Stimulated activated CD4-positive, alpha-beta T cell treated with anti-CD3 and anti-CD28 coated beads, Interleukin-2, amount 100 ng/mL, for 48 hours (primary cell): Measurements from ENCODE around the gene EIF4G2.
"Not testable (repeated sequence)": the region's sequence is repeated elsewhere in the genome, so short reads cannot be mapped to it uniquely, and the experiment has no call there.

Source experiments
- DNase-seq, 2 donors: peaks; one replicate each; pipeline ENCODE4 v3.0.0-alpha.2; 2020

EIF4G2 gene

DNA sequence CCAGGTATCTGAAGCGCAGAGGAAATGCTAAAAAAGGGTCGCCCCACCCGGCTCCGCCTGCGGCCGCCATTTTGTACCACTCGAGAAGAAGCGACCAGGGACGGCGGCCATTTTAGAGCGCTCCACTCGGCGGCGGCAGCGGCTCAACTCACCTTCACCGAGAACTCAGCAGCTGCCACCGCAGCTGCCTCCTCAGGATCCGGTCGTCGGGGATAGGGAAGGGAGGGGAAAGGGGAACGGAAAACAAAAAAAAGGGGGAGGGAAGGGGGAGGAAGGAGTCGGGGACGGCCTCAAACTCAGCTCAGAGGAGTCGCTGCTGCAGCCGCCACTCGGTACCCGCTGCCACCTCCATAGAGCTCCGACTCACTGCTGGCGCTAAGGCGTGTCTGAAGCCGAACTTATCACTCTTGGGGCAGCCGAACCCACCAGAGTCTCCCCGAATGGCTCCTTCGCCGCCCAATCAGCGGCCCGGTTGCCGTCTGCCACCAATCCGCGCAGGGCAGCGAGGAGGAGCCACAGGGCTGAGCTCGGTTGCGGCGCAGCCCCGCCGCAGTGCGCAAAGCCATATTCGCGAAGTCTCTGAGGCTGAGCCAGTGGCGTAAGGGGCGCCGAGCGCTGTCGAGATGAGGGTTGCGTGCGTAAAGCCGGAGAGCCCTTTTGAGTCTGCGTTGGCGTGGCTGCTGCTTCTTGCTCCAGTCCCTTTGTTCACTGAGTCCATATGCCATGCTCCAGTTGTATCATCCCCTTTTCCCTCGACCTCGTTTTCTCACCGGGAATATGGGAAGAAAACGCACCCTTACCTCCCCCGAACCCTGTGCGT lies at the start of gene EIF4G2:
TSS of gene EIF4G2 (minus strand) at position 374 of the 820 bp plus-strand sequence.
- peak; percentile 95 to 97 for DNase-seq

DNA sequence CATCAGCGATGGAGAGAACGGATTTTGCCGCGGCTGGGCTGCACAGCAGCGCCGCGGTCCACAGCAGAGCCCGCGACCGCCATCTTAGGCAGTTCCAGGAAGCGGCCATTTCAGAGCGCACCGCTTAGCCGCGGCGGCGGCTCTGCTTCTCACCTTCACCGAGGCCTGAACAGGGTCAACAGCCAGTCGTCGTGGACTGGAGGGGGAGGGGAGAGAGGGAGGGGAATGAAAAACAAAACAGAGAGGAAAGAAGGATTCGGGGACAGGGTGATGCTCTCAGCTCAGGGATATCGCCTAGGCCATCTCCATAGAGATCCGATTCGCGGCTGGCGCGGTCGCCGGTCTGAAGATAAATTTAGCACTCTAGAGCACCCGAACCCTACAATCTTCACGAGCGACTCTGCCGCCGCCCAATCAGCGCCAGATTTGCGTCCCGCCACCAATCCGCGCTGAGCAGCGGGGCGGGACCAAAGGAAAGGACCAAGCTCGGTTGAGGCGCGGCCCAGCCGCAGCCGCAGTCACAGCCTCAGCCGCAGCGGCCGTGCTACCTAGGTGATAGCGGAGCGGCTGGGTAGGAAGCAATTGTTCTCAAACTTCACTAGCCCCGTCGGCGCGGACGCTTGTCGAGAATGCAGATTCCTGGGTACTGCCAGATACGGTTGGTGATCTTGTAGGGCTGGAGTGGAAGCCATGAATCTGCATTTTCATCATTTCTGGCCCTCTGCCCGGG lies 49.1 kb upstream of the EIF4G2 start, which contains the start of gene ZBED5:
TSS of gene ZBED5 (minus strand) at position 345 of the 730 bp plus-strand sequence. CDS start 3,108 bp downstream, outside the sequence.
- DNase-seq, result peak; percentile 90 to 92

DNA sequence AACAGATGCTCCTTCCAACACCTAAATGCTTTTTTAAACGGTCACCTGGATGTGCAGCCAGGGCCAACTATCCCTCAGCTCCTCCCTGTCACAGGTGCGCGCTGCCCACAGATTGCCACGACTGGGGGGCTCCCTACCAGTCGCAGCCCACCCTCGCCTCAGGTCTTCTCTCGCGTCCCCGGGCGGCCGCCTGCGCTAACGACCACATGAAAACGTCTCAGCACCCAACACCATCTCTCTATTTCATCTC lies 48.7 kb upstream of the EIF4G2 start:
- DNase-seq, result no peak

DNA sequence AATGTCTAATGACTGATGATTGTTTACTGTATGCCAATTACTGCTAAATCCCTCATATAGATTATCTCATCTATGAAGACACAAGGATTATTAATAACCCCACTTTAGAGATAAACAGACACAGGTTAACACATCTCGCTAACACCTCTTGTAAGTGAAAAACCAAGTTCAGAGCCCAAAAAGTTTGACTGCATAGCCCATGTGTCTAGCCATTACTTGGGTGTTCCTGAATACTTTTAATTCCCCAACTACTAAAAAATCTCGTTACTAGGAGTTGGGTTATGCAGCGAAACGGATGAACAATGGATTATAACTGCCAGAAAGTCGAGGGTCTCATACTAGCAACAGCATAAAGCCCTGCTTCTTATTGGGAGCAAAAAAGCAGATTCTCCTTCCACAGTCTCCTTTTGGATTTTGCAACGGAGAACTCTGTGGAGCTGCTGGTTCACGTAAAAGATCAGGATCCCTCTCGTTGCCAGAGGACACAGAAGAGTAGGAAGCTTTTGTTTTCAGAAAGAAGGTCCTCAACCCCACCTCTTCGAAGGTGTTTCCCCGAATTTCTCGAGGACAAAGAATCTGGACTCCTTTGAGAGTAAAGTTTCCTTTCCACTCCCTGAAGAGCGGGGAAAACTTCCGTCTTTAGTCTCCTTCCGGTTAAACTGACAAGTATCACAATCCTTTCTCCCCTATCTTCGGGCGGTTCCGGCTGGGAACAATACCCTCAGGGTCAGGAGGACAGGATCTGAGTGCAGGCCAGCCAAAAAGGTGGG lies 48.1 kb upstream of the EIF4G2 start:
- peak; percentile 17 to 27 for DNase-seq

DNA sequence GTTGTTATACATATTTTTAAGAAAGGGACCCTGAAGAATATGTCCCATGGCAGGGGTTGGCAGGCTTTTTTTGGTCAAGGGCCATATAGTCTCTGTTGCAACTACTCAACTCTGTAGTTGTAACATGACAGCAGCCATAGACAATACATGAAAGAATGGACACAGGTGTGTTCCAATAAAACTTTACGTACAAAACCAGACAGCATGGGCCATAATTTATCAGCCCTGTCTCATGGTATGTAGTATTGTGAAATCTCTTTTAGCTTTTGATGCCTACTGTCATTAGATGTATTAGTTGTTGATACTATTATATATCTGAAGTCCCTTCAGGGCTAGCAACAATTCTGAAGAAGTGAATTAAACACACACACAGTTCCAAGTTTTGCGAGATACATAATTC lies 46.6 kb upstream of the EIF4G2 start:
- DNase-seq, result no peak

DNA sequence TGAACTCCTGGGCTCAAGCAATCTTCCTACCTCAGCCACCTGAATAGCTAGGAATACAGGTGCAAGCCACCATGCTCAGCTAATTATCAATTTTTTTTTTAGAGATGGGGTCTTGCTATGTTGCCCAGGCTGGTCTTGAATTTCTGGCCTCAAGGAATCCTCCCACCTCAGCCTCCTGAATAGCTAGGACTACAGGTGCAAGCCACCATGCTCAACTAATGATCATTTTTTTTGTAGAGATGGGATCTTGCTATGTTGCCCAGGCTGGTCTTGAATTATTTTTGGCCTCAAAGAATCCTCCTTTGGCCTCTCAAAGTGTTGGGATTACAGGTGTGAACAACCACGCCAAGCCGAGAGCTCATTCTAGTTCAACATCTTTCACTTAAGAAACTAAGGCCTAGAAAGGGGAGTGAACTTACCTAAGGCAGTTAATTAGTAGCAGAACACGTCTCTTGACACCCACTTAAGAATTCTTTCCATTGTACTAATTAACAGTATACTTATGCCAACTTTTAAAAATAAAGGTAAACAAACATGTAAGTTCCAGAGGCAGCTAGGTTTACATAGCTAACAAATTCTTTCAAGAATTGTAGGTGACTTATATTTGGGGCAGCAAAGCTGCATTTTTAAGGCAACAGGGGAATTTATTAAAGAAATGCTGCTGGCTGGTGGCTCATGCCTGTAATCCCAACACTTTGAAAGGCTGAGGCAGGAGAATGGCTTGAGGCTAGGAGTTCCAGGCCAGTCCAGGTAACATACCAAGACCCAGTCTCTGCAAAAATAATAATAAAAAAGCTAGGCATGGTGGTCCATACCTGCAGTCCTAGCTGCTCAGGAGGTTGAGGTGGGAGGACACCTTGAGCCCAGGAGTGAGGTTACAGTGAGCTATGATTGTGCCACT lies 39.5 kb upstream of the EIF4G2 start:
- DNase-seq, result no peak

DNA sequence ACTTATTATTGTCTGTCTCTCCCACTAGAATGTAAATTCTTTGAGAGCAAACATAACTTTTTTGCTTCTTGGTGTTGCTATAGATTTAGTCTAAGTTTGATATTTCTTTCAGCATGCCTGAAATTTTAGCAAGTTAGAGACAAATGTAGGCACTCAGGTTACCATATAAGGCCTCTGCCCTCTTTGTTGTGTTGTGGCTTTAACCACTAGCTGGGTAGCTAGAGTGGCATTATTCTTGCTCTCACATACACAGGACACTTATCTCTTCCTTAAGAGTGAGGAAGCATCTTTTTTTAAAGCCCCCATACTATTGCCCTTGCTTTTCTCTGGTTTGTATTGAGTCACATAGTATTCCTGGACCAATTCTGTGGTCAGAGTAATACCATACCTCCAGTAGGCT lies 37.9 kb upstream of the EIF4G2 start:
- no peak for DNase-seq

DNA sequence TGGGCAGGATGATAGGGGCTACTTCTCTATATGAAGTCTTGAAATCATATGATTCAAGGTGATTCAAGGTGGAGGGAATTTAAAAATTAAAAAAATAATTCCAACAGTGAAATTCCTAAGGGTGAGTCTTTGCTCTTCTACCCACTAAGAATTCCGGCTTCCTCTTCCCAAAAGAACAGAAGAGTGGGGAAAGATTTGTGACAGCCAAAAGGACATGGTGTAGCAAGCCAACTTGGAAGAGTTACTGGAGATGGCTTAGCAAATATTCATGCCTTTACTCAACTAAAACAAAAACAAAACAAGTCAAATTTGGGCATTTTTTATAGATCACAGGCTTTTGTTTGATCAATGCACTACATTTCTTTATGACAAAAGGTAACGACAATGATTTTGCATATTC lies 36.9 kb upstream of the EIF4G2 start:
- DNase-seq, result no peak

DNA sequence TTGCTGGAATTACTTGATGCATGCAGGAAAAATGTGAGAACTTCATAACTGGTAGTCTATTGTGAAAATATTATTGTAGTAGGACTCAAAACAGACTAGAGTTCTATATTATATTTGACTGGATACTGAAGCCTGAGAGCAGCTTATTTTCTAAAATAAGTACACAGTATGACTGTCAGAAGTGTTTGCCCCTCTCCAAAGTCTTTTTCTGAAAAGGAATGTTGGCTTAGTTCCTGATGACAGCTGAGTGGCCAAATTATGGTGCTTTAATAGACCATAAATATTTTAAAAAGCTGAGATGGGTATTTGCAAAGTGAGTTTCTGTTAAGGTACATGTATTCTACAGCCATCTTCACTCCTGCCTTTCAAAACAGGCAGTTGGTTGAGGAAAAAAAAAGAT lies 36.1 kb upstream of the EIF4G2 start:
- no peak for DNase-seq

DNA sequence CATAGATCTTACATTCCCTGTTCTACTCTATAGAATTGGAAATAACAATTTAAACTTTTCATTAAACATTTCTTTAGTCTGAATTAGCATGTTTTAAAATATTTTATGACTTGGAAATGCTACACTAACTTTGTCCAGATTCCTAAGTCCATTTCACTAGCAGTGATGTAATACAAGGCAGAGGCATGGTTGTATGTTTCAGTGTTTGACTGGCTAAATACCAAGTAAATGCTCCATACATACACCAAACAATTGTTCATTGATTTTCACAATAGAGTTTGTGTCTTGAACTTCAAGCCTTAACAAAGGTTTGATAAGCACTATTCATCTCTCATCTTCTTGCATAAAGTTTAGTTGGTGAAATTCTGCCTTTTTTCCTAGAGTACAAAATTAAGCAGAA lies 35.6 kb upstream of the EIF4G2 start:
- no peak for DNase-seq

DNA sequence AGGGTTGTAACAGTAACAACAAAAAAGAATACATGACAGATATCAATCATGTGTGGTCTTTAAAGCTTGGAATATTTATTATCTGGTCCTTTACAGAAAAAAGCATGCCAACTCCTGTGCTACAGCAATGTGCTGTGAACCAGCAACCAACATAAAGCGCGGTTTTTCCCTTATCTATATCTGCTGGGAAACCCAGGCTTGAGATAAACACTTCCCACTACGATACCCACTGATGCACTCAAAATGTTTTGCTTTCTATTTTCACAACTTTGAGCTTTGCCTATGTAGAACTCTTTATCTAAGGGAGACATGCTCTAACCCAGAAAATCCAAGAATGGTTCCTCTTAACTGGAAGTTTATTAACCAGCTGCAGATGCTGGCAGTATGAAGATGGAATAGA lies 30.2 kb upstream of the EIF4G2 start:
- DNase-seq, result no peak

DNA sequence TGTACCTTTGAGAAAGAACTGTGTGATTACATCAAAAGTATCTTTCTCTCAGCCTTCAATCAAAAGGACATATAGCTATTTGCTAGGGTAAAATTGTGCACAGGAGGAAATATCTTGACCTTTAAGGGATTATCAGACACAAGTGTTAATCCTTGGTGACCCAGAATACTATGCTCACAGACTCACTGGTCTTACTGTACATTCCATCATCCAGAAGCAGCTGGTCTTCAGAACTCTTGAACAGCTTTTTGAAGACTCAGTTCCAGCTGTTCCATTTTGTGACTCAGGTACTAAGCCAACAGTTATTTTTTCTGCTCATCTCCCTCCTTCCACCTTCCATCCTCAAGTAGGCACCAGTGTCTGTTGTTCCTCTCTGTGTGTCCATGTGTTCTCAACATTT lies 29.4 kb upstream of the EIF4G2 start:
- no peak for DNase-seq

DNA sequence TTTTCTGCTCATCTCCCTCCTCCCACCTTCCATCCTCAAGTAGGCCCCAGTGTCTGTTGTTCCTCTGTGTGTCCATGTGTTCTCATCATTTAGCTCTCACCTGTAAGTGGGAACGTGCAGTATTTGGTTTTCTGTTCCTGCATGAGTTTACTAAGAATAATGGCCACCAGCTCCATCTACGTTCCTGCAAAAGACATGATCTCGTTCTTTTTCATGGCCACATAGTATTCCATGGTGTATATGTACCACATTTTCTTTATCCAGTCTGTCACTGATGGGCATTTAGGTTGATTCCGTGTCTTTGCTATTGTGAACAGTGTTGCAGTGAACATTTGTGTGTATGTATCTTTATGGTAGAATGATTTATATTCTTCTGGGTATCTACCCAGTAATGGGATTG lies 28.2 kb upstream of the EIF4G2 start:
- DNase-seq, result not testable (repeated sequence)

DNA sequence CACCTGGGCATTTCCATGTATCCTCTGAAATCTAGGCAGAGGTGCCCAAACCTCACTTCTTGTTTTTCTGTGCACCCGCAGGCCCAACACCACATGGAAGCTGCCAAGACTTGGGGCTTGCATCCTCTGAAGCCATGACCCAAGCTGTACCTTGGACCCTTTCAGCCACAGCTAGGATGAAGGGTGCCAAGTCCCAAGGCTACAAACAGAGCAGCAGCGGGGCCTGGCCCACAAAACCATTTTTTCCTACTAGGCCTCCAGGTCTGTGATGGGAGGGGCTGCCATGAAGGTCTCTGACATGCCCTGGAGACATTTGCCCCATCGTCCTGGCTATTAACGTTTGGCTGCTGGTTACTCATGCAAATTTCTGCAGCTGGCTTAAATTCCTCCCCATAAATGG lies 20.4 kb upstream of the EIF4G2 start:
- no peak for DNase-seq

DNA sequence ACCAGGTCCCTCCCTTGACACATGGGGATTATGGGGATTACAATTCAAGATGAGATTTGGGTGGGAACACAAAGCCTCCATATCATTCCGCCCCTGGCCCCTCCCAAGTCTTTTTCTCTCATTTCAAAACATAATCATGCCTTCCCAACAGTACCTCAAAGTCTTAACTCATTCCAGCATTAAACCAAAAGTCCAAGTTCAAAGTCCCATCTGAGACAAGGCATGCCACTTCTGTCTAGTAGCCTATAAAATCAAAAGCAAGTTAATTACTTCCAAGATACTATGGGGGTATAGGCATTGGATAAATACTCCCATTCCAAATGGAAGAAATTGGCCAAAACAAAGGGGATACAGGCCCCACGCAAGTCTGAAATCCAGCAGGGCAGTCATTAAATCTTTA lies 19.7 kb upstream of the EIF4G2 start:
- no peak for DNase-seq

DNA sequence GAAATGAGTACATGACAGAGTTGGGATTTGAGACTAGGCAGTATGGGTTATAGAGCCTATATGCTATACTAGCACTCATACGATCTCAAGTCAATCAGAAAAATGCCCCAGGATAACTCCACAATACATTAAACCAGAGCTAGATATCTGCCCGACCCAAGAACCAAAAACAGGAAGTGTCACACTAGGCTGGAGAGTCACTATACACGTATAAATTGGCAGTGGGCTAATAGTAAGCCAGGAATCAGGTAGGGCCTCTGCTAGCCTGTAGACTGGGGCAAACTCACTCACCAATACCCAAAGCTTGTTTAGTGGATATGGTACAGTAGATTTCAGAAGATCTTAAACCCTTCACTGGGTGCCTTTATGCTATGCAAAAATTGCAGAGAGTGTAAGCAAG lies 16.2 kb upstream of the EIF4G2 start:
- DNase-seq, result no peak

DNA sequence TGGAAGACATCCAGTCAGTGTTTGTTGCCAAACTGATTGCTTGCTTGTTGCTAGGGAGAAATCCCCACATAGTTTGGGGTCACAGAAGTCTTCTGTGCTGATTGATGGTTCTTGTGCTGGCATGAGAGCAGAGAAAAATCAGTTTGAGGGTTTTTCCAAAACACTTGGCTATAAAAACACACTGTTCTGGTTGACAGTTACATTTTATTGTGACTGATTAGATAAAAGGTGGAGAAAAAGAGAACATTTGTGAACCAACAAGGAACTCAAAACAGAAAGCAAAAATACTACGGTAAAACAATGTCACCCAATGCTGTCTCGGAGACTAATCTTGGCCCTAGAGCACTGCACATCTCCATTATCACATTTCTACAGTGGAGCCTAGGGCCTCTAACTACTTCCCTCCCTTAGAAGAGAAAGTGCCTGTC lies 14.4 kb upstream of the EIF4G2 start:
- DNase-seq, result no peak

DNA sequence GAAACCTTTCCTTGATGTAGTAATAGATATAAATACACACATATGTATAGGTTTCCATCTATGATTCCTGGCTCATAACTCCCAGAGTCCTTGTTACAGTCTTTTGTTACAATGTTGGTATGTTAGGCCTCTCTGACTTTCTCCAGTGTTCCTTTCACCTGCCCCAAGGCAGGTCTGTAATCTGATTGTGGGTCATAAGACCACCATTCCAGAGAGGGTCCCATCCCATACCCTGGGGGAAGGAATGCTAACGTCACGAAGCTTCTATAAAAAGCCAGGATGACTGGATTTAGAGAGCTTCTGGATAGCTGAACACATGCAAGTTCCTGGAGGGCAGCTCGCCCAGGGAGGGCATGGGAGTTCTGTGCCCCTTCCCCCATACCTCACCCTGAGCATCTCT lies 13.8 kb upstream of the EIF4G2 start:
- not testable (repeated sequence) for DNase-seq

DNA sequence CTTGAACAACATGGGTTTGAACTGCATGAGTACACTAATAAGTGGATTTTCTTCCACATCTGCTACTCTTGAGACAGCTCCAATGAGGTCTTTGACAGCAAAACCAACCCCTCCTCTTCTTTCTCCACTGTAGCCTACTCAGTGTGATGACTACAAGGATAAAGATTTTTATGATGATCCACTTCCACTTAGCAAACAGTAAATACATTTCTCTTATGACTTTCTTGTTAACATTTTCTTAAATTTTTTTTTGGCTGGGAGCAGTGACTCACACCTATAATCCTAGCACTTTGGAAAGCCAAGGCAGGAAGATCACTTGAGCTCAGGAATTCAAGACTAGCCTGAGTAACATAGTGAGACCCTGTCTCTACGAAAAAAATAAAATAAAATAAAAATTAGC lies 9.9 kb upstream of the EIF4G2 start:
- DNase-seq, result no peak

DNA sequence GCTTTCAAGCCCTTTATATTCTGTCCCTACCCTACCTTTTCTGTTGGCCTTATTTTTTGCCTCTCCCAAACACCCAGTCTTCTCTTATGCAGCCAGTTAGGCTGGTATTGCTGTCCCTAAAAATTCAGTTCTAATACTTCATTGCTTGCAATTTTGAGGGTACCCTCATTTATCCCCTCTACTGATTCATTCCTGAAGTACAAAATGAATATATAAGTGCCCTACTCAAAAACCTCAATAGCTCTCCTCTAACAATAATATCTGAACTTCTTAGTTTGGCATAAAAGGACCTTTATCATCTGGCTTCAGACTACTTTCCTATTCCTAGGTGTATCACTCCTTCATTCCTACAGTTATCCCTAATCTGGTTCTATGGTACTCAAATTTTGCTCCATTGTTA lies 5.2 kb upstream of the EIF4G2 start:
- DNase-seq, result no peak

DNA sequence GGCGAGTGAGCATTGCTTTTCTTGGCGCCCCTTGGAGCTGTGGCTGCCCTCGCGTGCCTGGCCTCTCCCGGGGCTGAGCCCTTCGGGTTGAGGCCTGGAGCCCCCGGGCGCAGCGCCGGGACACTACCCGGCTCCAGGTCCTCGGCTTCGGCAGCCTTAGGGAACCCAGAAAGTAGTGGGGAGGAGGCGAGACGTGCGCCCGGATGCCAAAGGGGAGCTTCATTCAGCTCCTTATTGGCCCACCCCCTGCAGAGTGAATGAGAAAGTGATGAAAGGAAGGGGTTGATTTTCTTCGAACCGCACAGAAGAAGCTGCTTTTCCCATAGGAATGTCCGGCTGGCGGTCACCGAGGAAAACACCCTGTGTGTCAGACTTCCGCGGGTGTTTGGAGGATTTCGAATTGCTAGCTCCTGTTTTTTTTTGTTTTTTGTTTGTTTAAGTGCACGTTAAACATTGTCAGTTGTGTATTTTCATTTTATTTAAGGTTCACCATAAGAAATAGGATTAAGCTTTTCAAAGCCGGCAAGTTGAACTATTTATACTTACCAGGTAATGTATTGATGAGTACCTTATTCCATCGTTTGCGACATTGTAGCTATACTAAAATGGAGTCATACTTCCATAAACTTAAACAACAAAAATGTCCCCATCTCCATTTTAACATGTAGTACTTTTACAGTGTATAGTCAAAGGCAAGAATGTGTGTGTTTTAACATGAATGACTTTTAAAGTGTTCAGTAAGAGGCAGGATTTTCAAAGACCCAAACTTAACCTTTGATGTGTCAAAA lies 841 bp upstream of the EIF4G2 start:
- peak in 1 of 2 donors; percentile 33 for DNase-seq

DNA sequence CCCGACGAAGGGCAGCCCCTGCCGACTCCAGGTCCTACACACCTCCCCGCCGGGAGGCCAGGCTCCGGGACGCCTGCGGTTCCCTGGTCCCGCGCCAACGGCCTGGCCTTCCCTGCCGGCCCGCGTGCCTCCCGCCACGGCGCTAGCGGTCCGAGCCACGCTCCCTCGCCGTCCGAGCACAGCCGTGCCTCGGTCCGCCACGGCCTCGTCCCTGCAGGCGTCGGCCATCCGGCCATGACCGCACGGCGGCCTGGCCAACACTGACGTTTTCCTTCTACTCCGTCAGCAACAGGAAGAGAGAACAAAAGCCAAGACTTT lies 532 bp downstream of the EIF4G2 start:
- no peak for DNase-seq
